Putamen (tissue), 1 donor: ENCODE measurements around the gene STIM1.

ENCODE experiments used
- DNase-seq: peaks from one replicate; pipeline ENCODE4 v3.0.0-alpha.2; 2016; ENCODE audit warnings: low spot score

STIM1 gene

DNA sequence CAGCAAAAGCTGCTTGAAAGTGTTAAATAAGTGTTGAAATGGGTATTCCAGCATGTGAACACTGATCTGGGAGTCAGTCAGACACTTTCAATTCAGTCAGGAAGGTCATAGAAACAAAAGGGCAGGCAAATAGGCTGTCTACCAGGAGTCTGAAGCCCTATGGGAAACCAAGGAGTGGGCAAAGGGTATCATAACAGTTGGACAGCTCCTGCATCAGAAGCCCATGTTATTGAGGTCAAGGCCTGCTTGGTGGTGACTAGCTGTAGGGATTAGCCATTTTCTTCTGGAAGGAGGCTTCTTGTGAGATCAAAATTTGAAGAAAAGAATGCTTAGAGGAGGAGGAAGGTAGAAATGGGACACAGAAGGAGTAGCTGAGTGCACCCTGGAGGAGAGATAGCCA, 97.3 kb downstream of the STIM1 start:
- DNase-seq: no peak

DNA sequence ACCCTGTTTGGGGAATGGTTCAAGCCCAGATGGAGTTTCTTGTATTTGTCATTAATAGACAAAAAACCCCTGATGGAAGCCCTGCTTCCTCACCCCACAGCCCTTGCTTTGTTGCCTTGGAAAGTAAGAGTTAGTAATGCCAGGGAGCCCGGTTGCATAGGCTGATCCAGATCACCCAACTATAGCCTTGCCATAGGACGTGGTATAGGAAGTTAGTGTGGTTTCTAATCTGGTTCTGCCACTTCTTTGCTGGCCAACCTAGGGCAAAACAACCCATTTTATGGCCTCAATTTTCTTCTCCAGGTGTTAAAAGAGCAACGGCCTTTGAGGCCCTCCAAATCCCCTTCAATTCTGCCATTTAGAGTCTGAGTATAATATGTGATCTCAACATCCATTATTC, 97.9 kb downstream of the STIM1 start:
- DNase-seq: no peak

GRCh38 chr11:3954448-3955298, 99.2 kb downstream of the STIM1 start:
- DNase-seq: no peak

DNA sequence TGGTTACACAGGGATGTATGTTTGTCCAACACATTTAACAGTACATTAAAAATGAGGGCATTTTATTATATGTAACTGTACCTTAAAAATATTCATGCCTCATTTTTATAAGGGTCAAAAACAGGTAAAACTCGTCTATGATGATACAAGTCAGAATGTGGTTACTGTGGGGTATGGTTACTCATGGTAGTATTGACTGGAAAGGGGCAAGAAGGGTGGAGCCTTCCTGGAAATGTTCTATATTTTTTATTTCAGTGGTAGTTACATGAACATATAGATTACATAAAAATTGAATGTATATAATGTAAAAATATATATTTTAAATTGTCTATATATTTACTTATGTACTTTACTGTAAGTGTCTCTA, 99.8 kb downstream of the STIM1 start:
- no peak for DNase-seq

- DNase-seq: no peak
Measured at GRCh38 chr11:3956038-3956437, 100.6 kb downstream of the STIM1 start.

- no peak for DNase-seq
Measured at GRCh38 chr11:3956748-3957147, 101.3 kb downstream of the STIM1 start.

- DNase-seq: no peak
Measured at GRCh38 chr11:3957437-3957836, 102.0 kb downstream of the STIM1 start.

DNA sequence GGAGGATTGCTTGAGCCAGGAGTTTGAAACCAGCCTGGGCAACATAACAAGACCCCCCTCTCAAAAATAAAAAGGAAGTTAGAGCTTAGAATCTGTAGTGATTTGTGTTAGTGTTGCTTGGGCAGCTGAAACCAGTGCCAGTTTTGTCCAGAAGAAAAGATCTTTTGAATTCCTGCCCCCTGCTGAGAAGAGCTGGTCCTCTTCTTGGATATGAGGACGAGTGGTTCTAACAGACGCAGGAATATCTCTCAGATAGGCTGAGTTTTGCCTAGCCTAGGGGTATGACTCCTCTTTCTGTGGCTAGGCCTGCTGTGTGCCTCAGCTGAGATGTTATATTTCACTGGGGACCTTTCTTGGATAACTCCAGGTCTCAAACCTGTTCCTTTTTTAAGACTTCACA, 102.8 kb downstream of the STIM1 start:
- DNase-seq: no peak

DNA sequence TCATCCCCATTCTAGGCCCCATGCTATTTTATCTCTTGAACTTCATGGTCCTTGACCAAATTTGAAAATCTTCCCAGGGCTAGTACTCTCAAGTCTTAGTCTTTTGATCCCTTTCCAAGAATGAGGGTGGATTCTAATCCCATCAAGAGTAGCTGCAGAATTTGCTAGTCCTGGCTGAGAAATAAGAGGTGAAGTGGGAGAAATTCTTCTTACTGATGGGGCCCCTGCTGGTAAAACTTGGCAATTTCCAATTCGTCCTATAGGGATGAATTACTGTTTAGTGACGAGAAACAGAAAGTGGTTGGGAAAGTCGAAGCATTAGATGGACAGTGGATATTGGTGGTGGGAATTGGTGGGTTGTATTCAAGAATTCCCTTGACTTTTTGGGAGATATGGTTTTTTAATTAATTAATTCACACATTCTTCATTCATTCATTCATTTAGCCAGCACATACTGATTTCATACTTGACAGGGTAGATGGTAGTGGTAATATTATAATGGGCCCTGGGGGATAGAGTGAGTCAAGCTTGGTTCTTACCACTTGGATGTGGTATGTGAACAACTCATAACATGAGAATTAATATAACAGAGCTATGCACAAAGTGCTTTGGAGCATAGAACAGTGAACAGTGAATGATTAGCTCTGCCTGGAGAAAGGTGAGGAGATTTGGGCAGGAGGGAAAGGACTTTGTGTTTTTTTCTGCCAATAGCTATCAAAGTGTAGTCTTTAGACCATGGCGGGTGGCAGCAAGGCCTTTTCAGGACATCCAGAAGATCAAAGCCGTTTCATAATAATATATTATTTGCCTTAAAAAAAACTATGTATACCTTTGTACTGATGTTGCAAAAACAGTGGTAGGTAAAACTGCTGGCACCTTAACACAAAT, 103.8 kb downstream of the STIM1 start:
- DNase-seq: no peak

DNA sequence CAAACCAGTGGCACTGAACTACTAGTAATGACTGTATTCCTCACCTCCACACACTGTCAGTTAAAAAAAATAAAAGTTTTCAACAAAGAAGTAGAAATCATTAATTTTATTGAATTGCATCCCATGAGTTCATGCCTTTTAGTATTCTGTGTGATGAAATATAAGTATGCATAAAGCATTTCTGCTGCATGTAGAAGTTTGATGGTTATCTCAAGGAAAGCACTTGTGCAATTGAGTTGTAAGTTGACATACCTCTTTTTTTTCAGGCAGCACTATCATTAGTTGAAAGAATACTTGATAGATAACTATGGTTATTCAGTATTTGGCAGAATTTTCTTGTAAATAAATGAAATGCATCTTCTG, 104.4 kb downstream of the STIM1 start:
- DNase-seq: no peak

GRCh38 chr11:3962406-3962840, 107.0 kb downstream of the STIM1 start:
- no peak for DNase-seq

DNA sequence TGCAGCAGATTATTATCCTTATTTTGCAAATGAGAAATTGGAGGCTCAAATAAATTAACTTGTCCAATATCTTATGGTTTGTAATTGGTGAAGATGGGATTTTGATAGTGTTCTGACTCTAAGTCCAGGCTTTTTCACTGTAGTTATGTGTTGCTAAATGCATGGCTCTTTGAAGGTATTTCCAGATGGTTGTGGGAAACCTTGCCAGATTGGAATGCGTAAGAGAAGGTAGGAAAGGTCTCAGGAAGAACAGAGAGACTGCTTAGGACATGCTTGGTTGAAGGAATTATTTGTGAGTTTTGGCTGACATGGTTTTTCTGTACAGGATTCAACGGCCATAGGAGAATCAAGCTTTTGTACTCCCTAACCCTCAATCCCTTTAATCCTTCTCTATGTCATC, 108.6 kb downstream of the STIM1 start:
- DNase-seq: no peak

- DNase-seq: no peak
Measured at GRCh38 chr11:3964935-3965604, 109.6 kb downstream of the STIM1 start.

- no peak for DNase-seq
Measured at GRCh38 chr11:3967695-3968094, 112.2 kb downstream of the STIM1 start.

- DNase-seq: no peak
Measured at GRCh38 chr11:3969200-3969599, 113.7 kb downstream of the STIM1 start.

GRCh38 chr11:3969613-3970012, 114.1 kb downstream of the STIM1 start:
- no peak for DNase-seq

- no peak for DNase-seq
Measured at GRCh38 chr11:3970108-3970507, 114.6 kb downstream of the STIM1 start.

GRCh38 chr11:3971756-3972404, 116.4 kb downstream of the STIM1 start:
- no peak for DNase-seq

DNA sequence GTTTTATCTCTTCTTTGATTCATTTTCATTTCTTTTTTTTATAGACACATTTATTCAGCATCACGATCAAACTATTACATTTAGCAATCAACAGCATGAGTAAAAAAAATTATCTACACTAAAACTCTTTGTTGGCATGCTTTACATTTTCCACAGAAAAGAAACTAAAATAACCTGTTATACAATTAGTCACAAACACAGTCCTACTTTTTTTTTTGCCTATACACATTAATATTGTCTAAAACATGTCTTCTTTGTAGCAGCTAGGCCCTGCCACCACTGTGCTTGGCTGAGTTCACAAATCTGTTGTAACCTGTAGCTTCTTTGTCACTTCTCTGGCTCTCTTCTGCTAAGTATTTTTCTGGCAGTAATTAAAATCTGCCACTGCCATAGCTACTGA, 117.0 kb downstream of the STIM1 start:
- DNase-seq: no peak

DNA sequence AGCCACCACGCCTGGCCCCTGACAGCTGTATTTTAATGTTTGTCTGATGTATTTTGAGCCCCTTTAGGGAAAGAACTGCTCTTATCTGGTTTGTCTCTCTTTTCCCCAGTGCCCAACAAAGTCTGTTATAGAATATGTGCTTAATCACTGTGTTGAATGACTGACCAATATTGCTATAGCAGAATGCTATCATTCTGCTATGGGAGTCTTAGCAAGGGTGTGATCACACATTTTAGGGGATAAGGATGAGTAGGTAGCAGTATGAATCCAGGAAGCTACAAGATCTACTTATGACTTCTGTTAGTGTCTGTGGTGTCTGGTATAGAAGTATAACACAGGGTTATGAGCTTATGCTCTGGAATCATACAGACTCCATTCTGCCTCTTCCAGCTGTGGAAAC, 121.6 kb downstream of the STIM1 start:
- DNase-seq: no peak

- DNase-seq: no peak
Measured at GRCh38 chr11:3981084-3981633, 125.7 kb downstream of the STIM1 start.

- DNase-seq: no peak
Measured at GRCh38 chr11:3982431-3982830, 127.0 kb downstream of the STIM1 start.
